ENCODE measurements around the gene HMGXB4.

HMGXB4 gene

DNA sequence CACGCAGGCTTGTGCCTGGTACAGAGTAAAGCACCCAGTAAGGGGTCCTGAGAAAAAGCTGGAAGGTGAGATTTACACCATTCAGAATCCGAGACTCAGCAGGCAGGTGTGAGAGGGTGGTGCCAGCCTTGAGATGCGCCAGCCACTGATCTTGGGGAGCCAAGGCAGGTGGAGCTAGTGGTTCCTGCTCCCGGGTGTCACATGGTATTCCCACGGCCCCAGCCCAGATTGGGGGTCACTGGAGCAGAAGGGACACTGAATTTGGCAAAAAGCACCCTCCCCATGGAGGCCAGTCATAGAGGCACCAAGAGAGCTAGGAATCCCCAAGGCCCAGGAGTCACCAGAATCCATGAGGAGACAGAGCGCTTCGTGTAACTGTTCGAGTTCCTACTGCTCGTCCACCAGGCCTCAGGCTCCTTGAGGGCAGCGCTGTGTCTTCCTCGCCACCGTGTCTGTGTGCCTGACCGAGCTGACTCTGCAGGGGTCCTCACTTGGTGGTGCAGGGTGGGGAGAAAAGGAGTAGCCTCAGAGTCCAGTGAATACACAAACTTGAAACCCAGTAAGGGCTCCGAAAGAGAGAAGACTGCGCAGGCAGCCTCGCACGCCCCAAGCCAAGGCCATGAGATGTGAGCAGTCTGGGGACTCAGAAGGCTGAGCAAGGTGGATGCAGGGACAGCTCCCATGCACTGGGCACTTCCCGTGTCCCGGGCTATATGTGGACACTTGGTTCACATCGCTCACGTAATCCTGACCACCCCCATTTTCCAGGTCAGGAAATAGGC is 70.6 kb downstream of the HMGXB4 start:
- DNase-seq (ENCODE audit: low spot score) = no peak

DNA sequence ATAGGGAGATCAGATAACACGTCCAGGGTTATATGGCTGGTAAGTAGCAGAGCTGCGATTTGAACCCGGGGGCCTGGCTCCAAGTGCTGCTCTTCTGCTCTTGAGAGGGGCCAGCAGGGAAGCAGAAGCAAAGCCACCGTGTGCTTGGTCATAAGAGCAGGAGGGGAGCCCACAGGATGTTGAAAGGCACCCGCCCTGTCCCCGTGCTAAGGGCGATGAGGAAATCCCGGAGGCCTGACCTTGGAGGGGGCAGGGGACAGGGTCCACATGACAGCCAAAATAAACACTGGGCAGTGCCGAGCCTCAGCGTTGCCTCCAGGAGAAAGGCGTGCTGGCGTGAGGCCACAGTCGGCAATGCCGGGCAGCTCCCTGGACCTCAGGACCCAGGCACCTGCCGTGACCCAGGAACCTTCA is 71.2 kb downstream of the HMGXB4 start:
- no peak for DNase-seq (ENCODE audit: low spot score)

DNA sequence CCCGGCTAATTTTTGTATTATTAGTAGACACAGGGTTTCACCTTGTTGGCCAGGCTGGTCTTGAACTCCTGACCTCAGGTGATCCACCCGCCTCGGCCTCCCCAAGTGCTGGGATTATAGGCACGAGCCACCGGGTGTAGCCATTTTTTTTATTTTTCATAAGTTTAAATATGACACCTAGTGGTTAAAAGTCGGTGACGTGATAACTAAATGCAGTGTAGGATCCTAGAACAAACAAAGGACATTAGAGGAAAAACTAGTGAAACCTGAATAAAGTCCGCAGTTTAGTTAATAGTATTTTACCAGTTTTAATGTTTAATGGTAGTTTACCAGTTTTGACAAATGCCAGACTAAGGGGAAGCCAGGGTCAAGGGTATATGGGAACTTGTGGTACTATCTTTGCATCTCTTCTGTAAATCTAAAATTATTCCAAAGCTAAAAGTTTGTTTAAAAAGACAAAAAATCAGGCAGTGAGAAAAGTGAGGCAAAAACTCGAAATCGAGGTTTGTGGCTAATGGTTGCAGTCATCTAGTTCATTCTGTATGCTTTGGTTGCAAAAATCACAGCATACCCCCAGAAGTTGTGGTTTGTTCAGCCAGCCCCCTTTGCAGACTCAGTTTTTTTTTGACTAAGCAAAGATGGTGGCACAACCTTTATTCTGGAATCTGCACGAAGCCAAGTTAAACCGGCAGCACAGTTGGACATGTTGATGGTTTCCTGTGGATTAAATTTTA is 72.0 kb downstream of the HMGXB4 start:
- DNase-seq (ENCODE audit: low spot score) = no peak

DNA sequence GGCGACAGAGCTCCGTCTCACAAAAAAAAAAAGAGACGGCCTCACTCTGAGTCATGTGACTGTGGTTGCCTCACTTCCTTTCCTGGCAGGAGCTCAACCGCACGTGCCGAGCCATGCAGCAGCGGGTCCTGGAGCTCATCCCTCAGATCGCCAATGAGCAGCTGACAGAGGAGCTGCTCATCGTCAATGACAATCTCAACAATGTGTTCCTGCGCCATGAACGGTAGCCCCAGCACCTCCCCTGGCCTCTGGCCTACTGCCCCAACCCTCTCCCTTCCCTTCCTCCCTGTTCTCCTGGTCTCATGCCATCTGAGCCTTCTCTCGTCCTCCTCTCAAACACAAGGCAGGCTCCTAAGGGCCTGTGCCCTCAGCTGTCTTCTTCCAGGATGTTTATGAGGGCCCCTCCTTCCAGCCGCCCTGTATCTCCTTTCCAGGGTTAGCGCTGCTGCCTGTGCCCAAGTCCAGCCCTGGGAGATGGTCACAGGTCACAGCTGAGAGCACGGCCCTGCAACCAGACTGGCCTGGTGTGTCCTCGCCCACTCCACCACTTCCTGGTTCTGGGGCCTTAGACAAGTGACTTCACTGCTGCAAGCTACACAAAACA is 73.1 kb downstream of the HMGXB4 start:
- peak; percentile 25 for DNase-seq (ENCODE audit: low spot score)

DNA sequence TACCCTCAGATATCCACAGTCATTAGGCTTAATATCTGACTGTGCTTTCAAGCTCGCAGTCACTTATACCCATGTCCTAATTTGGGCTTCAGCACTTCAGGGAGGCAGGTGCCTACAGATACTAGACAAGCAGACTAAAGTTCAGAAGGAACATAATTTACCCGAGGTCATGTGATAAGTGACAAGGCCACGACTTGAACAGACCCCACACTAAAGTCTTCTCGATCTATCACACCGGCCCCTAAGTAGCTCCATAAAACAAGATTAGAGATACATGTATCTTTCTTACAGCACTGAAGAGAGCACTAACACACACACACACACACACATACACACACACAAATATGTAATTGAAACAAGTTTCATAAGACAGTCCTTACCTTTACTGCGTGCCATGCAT is 75.0 kb downstream of the HMGXB4 start:
- DNase-seq (ENCODE audit: low spot score) = no peak

DNA sequence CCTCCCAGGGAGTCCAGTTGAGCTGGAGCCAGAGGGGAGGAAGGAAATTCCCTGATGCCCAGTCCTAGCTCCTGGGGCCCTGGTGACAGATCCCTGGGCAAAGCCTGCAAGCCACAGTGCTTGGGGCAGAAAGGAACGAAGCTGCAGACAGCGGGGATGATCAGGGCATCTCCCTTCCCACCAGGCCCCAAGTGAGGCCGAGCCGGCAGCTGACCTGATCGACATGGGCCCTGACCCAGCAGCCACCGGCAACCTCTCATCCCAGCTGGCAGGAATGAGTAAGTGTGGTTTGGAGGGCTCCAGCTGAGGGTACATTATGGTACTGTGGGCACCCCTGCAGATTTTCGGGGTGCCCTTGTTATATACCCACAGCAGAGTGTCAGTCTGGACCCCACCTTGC is 75.9 kb downstream of the HMGXB4 start:
- DNase-seq (ENCODE audit: low spot score) = no peak

DNA sequence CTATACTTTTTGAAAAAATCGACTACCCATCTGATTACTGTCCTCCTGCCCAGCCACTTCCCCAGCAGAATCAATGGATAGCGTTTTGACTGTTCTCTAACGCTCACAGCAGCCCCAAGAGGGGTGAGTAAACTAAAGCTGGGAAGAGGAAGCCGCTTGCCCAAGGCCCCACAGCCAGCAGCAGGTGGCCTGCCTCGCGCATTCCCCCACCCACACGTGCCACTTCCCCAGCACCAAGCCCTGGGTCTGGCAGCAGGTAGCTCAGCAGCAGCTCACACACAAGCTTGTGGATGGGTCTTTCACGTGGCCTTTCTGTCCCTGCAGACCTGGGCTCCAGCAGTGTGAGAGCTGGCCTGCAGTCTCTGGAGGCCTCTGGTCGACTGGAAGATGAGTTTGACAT is 76.7 kb downstream of the HMGXB4 start:
- no peak for DNase-seq (ENCODE audit: low spot score)

DNA sequence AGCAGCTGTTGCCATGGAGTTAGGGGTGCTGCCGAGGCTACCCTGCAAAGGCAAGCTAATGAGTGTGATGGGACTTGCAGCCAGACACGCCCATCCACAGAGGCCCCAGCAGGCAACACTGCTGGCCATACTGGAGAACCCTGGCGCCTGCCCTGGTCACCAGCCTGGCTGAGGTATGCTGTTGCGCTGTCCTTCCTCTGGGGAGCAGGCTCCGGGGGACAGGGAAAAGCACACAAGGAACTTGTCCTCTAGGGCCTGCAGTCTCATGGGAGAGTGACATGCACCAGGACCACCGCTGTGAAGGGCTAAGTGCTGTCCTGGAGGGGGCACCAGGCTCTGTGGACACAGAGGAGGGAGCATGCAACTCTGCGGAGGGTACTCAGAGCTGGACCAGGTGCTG is 78.2 kb downstream of the HMGXB4 start:
- DNase-seq (ENCODE audit: low spot score) = no peak

DNA sequence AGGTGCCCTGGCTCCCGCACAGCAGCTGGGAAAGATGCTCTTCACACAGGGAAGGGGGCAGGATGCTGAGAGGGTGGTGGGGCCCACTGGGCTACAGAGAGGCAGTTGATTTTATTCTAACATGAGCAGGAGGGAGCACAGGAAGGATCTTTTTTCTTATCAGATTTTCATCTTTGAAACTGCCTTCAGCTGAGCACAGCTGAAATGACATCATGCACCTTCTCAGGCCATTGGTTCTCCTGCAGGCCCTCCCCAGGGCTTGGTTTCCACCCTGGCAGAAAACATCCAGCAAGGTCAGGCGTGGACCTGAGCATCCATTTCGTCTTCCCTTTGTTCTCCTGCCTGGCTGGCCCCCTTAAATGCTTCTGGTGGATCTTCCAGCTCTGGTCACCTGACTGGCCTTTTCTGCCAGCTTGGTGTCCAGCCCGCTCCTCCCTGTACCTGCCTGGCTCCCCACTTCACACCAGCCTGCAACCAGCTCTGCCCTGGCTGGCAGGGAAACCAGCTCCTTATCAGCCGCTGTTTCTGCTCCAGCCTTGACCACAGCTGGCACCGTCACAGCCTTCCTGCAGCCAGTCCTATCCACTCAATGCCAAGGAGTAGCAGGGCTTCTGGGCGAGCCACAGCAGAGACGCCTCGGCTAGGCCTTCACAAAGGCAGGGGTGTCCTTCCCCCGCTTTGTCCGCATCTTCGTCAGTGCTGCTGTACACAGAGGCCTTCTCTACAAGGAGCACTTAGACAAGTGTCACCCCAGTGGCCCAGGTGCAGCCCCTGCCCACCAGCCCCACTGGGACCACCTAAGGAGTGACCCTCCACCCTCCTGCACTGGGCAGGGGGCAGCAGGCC is 78.9 kb downstream of the HMGXB4 start:
- DNase-seq (ENCODE audit: low spot score) = no peak

DNA sequence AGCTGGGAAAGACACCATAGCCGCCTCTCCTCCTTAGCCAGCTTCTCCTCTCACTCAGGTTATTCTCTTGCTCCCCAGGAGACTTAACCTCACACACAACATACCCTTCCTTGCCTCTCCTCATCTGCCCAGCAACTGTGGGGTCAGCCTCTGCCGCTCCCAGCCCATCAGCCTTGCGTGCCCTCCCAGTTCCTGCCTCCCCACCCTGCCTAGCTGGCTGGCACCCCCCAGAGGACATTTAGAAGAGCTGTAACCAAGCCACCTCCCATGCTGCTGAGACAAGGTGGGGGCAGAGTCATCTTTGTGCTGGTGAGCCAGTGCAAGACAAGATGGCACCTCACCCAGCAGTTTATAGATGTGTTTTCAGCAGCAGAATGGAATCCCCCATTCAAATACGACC is 80.6 kb downstream of the HMGXB4 start:
- DNase-seq (ENCODE audit: low spot score) = no peak

DNA sequence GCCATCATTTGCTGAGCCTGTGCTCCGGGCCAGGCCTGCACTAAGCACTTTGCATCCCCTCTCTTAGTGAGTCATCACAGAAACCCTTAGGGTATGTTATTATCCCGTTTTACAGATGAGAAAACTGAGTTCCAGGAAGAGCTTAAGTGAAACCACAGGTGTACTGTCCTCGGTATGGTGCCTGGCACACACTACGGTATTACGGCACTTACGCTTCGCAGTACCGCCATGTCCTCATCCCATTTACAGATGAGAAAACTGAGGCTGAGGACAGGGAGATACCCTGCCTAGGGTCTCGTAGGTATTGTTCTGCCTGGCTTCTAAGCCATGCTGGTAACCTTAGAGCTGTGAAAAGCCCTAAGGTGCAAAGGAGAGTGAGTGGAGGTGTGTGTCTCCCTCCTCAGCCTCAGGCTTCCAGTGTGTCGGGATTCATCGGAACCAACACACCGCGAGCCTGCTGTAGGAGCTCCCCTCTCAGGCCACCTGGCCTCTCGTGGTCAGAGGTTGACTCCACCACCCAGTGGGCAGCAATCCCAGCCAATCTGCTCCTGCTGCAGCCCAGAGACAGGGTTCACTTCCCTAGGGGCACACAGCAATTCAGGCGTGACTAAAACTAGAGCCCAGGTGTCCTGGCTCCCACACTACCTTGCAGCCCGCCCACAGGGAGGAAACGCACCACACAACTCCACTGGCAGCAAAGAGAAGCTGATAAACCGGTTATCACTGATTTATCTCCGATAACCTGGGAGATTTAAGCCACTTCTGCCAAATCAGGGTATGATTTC is 84.0 kb downstream of the HMGXB4 start:
- DNase-seq (ENCODE audit: low spot score) = no peak

DNA sequence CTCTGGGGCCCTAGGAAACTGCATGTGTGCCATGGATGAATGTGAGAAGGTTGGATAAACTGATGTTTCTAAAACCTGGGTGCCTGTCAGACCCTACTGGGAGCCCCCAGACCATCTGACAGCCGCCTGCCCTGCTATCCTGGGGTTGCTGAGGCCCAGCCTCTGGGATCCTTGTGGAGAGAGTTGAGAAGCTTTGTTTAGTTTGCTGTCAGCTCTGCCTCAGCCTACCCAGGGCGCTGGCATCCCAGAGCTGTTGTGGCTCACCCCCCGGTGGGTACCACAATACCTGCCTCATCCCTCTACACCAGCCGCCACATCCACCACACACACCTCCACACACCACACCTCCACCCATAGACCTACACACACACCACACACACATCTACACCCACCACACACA is 85.1 kb downstream of the HMGXB4 start:
- no peak for DNase-seq (ENCODE audit: low spot score)

DNA sequence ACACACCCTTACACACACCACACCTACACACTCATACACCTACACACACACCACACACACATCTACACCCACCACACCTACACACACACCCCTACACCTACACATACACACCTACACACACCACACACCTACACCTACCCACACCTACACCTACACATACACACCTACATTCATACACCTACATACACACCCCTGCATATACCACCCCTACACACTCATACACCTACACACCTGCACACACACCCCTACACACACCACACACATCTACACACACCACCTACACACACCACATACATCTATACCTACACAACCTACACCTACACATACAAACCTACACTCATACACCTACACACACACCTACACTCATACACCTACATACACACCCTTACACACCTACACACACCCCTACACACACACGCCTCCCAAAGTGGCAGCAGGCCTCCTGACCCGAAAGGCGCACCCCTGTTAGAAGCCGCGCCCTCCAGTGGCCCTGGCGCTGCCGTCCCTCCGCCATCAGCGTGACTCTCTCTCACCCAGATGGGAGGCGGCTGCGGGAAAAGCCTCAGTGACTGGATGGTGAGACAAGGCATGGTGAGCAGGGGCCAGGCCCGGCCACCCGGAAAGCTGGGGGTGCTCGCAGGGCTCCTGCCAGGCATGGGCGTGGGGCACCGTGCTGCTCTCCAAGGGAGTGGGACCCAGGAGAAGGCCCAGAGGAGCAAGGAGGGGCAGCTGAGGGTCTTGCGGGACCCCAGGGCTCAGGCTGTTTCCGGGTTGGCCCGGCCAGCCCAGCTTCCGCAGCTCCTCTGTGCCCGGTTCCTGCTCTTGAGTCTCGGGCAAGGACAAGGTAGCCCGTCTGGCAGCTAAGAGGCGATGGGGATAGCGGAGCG is 86.6 kb downstream of the HMGXB4 start:
- DNase-seq (ENCODE audit: low spot score) = no peak

DNA sequence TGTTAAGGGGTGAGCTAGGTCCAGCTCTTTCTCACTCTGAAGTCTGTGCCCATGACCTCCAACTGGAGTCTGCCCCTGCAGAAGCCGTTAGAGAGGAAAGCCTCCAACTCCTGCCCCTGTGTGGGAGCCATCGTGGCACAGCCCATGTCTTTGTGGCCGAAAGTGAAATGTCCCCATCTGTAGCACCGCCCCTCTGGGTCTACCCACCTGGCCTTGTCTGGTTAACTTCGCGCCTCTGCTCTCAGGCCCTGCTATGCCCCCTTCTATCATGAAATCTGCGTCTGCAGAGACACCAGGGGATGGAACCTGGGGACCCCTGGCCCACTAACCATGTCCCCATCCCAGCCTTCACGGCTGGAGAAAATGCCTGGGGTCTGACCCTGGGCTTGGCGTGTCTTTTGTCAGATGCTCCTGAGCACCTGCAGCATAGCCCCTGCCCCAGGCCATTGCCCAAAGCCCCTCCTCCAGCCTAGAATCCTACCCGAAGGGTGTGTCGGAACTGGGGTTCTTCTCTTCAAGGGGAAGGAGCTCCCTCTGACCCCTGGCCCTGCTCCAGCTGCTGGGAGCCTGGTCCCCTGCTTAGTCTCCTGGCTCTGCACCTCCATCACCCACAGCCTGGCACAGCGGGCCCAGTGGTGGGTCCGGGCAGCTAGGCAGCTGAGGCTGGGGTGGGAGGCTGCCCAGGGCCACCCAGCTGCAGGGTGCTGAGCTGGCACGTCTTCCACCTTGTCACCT is 87.8 kb downstream of the HMGXB4 start:
- DNase-seq (ENCODE audit: low spot score) = no peak
